H1 (cell line): ENCODE results near the gene ADM5. TPM values are rescaled to one million over a fixed set of nuclear protein-coding genes. Genes with fewer than 3 reads are reported as not detected.

ENCODE experiments used
- CBX8 ChIP-seq: fragments of 300-800, 300-1000 bp; sonication (generic); IDR thresholded peaks from 2 replicates; pipeline ENCODE4 v1.7.1; 2016; ENCODE audit warnings: low read depth, low read length, borderline replicate concordance
- CHD7 ChIP-seq: fragments of 300-600 bp; sonication (generic); IDR thresholded peaks from 2 replicates; pipeline ENCODE4 v1.7.1; 2012; ENCODE audit warnings: low read length, moderate library complexity, mild to moderate bottlenecking, inconsistent platforms; ENCODE audit not compliant: insufficient replicate concordance
- EGR1 ChIP-seq: IDR thresholded peaks from 2 replicates; pipeline ENCODE4 v1.6.1; 2011; ENCODE audit warnings: low read depth, low read length, borderline replicate concordance
- KDM4A ChIP-seq: IDR thresholded peaks from one replicate; pipeline ENCODE4 v1.7.1; 2012; ENCODE audit warnings: low read depth, mild to moderate bottlenecking, moderate library complexity, low read length, inconsistent platforms; ENCODE audit not compliant: severe bottlenecking
- RFX5 ChIP-seq: IDR thresholded peaks from 2 replicates; pipeline ENCODE4 v1.6.1; 2011; ENCODE audit warnings: low read depth, low read length, improper control_type of control experiment, borderline replicate concordance
- RXRA ChIP-seq: IDR thresholded peaks from 2 replicates; pipeline ENCODE4 v1.6.1; 2011; ENCODE audit warnings: low read depth, mild to moderate bottlenecking, low read length, moderate library complexity; ENCODE audit not compliant: insufficient read depth
- SAP30 ChIP-seq: fragments of 300-600 bp; sonication (generic); IDR thresholded peaks from 2 replicates; pipeline ENCODE4 v1.7.1; 2012; ENCODE audit warnings: low read length, moderate library complexity, mild to moderate bottlenecking, inconsistent platforms; ENCODE audit not compliant: insufficient read depth, insufficient replicate concordance
- SIRT6 ChIP-seq: IDR thresholded peaks from one replicate; pipeline ENCODE4 v1.7.1; 2012; ENCODE audit warnings: low read length, inconsistent platforms
- YY1 ChIP-seq: IDR thresholded peaks from 2 replicates; pipeline ENCODE4 v1.6.1; 2011; ENCODE audit warnings: low read depth, mild to moderate bottlenecking, low read length
- polyA plus RNA-seq, 7 experiments: library from polyadenylated mRNA; depleted of rRNA in 3 of 7; stranded (reverse) in 5 of 7; unstranded in 2 of 7; fragments of >200 nt in 5 of 7; fragments of 200-250 nt in 2 of 7; gene quantifications; 1 replicate in 5 of 7; 2 replicates in 1 of 7; 4 replicates in 1 of 7; pipeline versions ENCODE4 v1.2.1 to v1.2.3, GENCODE V29; 2011 to 2013; ENCODE audit warnings: missing spikeins in 2 of 7, mixed read lengths in 2 of 7
- total RNA-seq: library from RNA; stranded (reverse); fragmentation: NEBNext Ultra II Directional; extraction: Animal tissue kit (Norgen Biotek cat#: 25700); gene quantifications from 2 replicates; pipeline ENCODE4 v1.2.1, GENCODE V29; 2021

The ADM5 gene
- total and polyA plus RNA-seq, 2 of the 8 experiments (the other 6 are each of a cell fraction or from before 2014, with no cell fraction given) = 2.5 to 2.6 TPM

- TF ChIP-seq CHD7 (no peak), EGR1 (no peak), RFX5 (no peak), RXRA (no peak), KDM4A (peak; percentile 52), SAP30 (no peak), YY1 (no peak), SIRT6 (no peak), CBX8 (no peak)
These were observed 25.0 kb upstream of the ADM5 start (continued) for GRCh38 chr19:49664171-49665035.
